Mucosa of gallbladder (tissue), 1 donor: Measurements from ENCODE around the gene PRRX2. TPM values are rescaled to one million over a fixed set of nuclear protein-coding genes. Genes with fewer than 3 reads are reported as not detected.
"Not testable (repeated sequence)": the region's sequence is repeated elsewhere in the genome, so short reads cannot be mapped to it uniquely, and the experiment has no call there.

ENCODE experiments used
- DNase-seq: peaks from one replicate; pipeline ENCODE4 v3.0.0-alpha.2; 2020; ENCODE audit warnings: low spot score
- total RNA-seq: library from RNA; stranded (reverse); gene quantifications from one replicate; pipeline ENCODE4 v1.2.1, GENCODE V29; 2021
- donor health status: DM: no; HTN: no; CAD: no.

Gene PRRX2
- total RNA-seq, 1 donor from 2014 or later: 1.5 TPM

DNA sequence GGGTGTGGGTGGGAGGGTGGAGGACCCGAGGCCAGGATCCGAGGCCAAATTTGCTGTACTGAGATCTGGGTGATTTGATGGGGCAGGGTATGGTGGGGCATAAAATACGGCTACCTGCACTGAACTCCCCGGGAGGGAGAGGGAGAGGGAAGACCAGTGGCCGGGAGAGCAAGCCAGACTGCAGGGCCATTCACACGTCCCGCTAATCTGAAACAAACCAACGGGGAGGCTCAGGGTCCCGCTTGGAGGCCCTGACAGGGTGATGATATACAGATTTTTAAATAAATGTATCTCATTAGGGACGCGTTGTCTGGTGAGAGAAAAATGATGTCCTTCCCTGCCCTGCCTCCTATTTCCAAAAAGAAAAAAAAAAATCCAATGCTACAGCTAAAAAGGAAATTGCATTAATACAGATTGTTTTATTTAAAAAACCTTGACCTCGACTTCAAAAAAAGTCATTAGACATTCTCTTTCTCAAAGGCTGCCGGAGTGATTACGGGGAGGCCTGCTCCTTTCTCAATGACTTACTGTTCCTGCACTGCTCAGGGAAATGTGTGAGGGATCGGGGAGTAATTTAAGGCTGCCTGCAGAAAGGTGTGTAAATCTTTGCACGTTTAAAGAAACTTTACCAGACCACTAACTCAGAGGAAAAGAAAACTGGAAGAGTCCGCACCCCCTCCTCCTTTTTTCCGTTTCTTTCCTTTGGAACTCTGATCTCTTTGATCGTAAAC is 11.5 kb upstream of the PRRX2 start:
- no peak for DNase-seq

DNA sequence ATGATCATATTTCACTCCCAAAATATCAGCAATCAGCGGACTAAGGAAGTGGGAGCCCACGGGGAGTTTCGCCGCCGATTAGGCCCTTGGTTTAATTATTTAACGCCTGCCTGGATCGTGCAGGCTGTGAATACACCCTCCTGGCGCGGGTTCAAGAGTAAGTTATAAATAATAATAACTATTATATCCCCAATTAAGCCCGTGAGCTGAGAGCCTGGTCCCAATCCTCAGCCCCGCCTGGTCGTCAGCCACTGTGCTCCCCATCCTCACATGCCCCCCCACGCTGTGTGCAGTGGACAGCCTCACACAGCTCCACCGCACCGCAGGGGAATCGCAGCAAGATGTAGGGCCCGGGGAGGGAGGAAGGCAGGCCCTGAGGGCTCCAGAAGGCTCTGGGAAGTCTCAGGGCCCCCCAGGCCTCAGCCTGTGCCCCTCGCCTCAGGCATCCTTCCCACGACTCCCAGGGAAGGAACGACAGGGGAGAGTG is 10.8 kb upstream of the PRRX2 start:
- no peak for DNase-seq

DNA sequence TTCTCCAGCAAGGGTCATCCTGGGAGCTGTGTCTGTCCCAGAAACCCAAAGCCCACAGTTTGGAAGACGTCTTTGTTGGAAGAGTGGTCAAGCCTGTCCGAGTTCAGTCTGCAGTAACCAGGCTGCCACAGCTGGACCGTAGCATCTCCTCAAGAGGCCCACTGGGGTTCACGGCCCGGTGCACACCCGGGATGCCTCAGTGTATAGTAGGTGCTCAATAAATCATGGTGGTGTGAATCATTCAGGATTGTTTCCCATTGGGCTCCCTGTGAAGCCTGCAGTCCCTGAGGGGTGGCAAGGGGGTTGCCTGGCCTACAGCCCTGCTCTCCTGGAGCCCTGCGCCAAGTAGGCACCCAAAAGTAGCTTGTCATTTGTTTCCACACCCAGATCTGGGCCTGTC is 10.3 kb upstream of the PRRX2 start:
- DNase-seq: no peak

DNA sequence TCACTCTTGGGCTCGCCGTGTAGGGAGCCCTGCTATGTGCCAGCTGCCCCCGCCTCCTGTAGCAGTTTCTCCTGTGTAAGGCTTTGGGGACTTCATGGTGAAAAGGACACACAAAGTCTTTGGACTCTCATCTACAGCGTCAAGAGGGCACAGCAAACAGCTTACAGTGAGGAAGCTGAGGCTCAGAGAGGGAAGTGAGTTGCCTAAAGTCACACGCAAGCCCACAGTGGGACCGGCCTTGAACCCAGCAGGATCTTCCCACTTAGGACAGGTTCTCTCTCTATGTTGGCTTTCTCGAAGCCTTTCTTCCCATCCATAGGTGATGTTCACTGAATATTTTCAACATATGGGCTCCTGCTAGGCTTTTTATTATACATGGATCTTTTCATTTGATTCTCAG is 9.8 kb upstream of the PRRX2 start:
- no peak for DNase-seq

GRCh38 chr9:129656795-129657390 is 8.6 kb upstream of the PRRX2 start:
- no peak for DNase-seq

DNA sequence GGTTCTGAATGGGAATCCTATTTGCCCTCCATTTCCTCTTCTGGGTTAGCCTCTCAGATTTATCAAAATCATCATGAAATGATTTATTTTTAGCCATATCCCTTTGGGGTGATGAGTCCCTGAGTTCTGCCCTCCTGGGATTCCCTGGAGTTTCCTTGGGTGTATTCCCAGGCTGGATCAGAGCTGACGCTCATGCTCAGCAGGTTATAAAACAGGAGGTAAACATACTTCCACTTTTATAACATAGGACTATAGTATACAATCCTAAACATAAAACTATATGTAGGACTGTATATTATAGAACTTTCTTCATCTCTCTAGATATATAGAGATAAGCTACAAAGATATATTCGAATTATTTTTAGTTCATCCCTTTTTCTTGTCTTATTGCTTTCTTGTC is 4.4 kb upstream of the PRRX2 start:
- DNase-seq: no peak

- not testable (repeated sequence) for DNase-seq
These were observed 3.2 kb upstream of the PRRX2 start for GRCh38 chr9:129662239-129662638.

DNA sequence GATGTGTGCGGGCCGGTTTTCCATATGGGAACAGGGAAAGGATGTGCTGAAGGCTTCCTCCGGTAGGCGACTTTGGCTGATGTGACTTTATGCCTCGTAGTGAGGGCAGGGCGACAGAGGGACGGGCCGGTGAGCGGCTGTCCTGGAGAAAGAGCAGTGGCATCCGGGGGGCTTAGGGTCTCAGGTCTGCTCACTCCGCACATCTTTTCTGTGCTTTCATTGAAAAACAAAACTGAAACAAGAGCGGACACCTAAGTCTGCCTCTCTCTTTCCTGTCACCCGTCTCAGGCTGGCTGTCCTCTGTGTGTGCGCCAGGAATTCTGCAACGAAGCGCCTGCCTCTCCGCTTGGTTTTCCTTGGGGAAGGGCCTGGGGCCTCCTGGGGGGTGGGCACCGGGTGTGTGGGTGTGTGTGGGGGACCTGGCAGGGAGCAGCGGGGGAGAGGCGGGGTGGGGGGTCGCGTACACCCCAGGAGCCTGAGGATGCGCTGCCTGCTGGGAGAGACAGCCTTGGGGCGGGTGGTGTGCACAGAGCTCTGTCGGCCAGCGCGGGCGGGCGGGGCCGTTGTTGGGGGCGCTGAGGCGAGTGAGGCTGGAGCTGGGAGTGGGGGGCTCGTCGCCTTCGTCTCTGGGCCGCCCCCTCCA is 580 bp upstream of the PRRX2 start:
- no peak for DNase-seq

DNA sequence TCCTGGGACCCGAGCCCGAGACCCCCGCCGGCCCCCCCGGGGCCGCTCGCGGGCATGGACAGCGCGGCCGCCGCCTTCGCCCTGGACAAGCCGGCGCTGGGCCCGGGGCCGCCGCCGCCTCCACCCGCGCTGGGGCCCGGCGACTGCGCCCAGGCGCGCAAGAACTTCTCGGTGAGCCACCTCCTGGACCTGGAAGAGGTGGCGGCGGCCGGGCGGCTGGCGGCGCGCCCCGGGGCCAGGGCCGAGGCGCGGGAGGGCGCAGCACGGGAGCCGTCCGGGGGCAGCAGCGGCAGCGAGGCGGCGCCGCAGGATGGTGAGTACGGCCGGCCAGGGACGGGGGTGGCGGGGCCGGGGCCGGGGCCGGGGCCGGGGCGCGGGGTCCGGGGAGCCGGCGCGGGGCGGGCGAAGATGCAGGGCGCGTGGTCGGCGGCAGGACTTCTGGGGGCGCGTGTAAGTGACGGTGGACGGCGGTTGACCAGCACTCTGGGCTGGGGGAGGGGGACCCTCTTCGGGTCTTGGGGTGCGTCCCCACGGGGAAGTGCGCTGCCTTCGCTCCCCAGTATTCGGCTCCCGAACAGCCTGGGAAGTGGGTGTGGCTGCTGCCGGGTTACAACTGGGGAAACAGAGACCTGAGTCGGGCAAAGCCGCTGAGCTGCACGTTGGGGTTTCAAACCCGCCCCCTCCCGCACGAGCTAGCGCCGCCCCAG is 520 bp downstream of the PRRX2 start:
- DNase-seq: no peak

GRCh38 chr9:129666575-129666974 is 1.1 kb downstream of the PRRX2 start:
- no peak for DNase-seq

DNA sequence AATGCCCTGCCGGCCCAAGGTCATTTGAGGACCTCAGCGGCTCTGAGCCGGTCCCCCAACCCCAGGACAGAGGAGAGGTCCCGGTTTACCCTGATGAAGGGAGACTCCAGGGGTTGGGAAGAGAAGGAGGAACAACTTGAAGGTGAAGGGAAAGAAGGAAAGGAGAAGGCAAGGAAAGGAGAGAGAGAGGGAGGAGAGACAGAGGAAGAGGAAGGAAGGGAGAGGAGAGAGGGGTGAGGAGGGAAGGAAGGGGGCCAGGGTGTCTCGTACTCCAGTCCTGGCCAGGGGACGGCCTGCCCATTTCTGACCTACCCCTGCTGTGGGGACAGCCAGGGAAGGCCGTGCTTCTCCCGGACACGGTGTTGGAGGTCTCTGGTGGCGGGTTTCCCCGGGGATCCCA is 1.9 kb downstream of the PRRX2 start:
- no peak for DNase-seq

- no peak for DNase-seq
These were observed 2.4 kb downstream of the PRRX2 start for GRCh38 chr9:129667850-129668249.

DNA sequence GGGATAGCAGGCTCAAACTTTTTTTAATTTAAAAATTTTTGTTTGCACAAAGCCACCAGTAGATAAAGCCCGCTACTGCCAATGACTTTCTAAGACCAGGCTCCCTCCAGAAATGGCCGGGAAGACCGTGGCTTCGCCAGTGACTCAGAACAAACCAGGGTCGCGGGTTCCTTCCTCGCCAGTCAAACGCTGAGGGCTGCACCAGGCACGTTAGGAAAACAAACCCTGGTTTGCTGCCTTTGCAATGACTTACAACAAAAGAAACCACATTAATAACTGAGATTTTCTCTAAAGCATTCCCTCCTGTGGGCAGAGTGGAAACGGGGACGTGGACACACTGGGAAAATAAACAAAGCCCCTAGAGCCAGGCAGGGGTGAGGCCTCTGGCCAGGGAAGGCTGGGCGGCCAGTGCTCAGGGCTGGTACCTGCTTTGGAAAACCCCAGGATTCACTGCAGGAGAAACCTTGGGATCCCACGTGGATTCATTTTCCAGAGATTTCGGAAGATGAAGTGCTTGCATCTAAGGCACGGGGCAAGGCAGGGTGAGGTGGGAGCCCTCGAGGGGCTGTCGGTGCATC is 3.8 kb downstream of the PRRX2 start:
- DNase-seq: no peak

DNA sequence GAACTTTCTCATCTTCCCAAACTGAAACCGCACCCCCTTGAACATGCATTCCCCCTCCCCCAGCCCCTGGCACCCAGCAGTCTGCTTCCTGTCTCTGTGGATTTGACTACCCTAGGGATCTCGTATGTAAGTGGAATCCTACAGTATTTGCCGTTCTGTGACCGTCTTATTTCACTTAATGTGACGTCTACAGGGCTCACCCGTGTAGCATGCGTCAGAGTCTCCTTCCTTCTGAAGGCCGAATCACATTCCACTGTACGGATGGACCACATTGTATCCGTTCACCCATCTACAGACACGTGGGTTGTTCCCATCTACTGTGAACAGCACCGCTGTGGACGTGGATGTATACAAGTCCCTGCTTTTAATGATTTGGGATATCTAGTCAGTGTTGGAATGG is 4.5 kb downstream of the PRRX2 start:
- DNase-seq: no peak

GRCh38 chr9:129671065-129671464 is 5.6 kb downstream of the PRRX2 start:
- no peak for DNase-seq

- DNase-seq: no peak
These were observed 6.1 kb downstream of the PRRX2 start for GRCh38 chr9:129671519-129671918.

- DNase-seq: no peak
These were observed 7.3 kb downstream of the PRRX2 start for GRCh38 chr9:129672702-129673101.

GRCh38 chr9:129673602-129674001 is 8.2 kb downstream of the PRRX2 start:
- no peak for DNase-seq

- no peak for DNase-seq
These were observed 8.8 kb downstream of the PRRX2 start for GRCh38 chr9:129674229-129674628.

- DNase-seq: no peak
These were observed 10.2 kb downstream of the PRRX2 start for GRCh38 chr9:129675620-129676019.

- DNase-seq: no peak
These were observed 10.8 kb downstream of the PRRX2 start for GRCh38 chr9:129676287-129676686.

DNA sequence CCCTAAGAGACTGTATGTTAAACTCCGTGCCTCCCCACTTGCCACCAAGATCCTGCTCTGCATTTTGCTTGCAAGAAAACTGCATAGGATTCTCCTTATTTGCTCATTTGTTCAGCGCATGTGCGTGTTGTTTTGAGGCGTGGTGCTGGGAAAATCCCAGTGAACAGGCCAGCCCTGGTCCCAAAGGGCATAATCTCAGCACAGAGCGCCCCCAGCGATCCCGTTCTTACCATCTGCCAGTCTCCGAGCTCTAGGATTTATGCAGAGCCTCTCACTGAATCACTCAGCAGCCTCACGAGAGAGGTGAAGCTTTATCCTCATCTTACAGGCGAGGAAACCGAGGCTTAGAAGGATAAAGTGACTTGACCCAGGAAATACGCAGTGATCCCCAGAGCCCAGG is 11.5 kb downstream of the PRRX2 start:
- no peak for DNase-seq
